GM23338 (cell line): ENCODE results near the gene CLIP1.
"Not testable (repeated sequence)": the region's sequence is repeated elsewhere in the genome, so short reads cannot be mapped to it uniquely, and the experiment has no call there.

ENCODE experiments used
- CTCF ChIP-seq, 2 experiments: fragments of 200-600 bp in 1 of 2; sonication (generic) in 1 of 2; conservative IDR thresholded peaks; 2 replicates each; pipeline versions ENCODE4 v1.5.1 to v1.6.1; 2016 to 2017; ENCODE audit warnings: antibody characterized with exemption in 2 of 2, low read depth in 2 of 2, mild to moderate bottlenecking in 2 of 2, moderate library complexity in 1 of 2
- EZH2 ChIP-seq: fragments of 200-600 bp; sonication (generic); IDR thresholded peaks from one replicate; pipeline ENCODE4 v1.8.0; 2017; ENCODE audit warnings: antibody characterized with exemption, mild to moderate bottlenecking, low read depth; ENCODE audit not compliant: unreplicated experiment
- ZNF462 ChIP-seq: fragments of 250-450 bp; sonication (Bioruptor Pico); IDR thresholded peaks from 2 replicates; pipeline ENCODE4 v1.5.0; 2020; ENCODE audit warnings: mild to moderate bottlenecking, moderate library complexity

- TF ChIP-seq CTCF (conservative IDR thresholded peaks at IDR 0.05; ENCODE audit: low read depth in 2 of 2); ZNF462 (CRISPR knock-in tag); EZH2: not testable (repeated sequence)
These were observed 64.9 kb downstream of the CLIP1 start for GRCh38 chr12:122357536-122357935.
